Stimulated activated CD8-positive, alpha-beta memory T cell treated with anti-CD3 and anti-CD28 coated beads, Interleukin-2, amount 100 ng/mL, for 48 hours (primary cell): ENCODE data around the gene EXD3.

ENCODE experiments used
- DNase-seq, 2 donors: peaks; one replicate each; pipeline ENCODE4 v3.0.0-alpha.2; 2020; ENCODE audit warnings: low read depth in 2 of 2

EXD3 gene

GRCh38 chr9:137365552-137366444, 57.2 kb downstream of the EXD3 start:
- DNase-seq: no peak

DNA sequence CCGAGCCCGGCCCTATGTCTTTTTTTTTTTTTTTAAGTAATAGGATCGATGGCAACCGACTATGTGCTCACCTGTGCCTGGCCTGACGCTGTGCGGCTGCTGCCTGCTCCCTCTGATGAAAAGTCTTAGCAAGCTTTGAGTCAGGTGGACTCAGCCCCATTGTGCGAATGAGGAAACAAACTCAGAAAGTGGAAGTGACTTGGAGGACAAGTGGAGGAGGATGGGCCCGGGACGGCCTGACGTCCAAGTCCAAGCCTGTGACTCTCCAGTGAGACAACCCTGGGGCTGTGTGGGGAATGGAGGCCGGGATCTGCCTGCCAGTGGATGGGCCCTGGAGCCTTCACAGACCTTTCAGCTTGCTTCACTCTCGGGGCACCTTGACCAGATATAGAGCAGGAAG, 57.9 kb downstream of the EXD3 start:
- DNase-seq: no peak

- no peak for DNase-seq
Measured at GRCh38 chr9:137359850-137360249, 63.1 kb downstream of the EXD3 start.

DNA sequence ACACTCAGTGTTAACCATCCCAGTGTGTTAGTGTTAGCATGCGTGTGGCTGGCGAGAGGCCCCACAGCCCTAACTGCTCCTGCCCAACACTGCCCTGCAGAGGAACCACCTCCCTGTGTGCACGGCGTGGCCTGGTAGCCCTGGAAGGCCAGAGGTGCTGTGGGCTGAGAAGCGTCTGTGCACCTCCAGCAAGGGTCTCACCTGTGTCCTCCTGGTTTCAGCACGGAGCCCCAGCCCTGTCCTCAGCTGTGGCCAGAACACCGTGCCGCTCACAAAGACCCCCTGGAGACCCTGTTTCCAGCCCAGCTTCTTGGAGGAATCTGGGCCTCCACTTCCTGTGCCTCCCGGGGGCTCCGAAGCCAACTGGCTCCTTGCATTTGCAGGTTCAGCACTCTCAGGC, 64.8 kb downstream of the EXD3 start:
- DNase-seq: no peak

DNA sequence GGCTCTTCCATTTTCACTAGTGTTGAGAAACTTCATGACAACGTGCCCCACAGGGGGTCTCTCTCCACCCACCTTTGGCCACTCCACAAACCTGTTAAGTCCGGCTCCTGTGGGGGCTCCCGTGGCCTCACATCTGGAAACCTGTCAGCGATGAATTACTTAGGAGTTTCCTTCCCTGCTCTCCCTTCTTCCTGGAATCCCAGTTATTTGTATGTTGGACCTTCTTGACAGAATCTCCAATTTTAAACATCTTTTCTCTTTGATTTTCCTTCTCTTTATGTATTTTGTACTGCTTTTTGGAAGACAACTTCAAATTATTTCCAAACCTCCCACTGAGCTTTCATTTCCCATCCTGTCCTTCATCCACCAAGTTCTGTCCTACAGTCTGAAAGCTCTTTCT, 65.8 kb downstream of the EXD3 start:
- no peak for DNase-seq

DNA sequence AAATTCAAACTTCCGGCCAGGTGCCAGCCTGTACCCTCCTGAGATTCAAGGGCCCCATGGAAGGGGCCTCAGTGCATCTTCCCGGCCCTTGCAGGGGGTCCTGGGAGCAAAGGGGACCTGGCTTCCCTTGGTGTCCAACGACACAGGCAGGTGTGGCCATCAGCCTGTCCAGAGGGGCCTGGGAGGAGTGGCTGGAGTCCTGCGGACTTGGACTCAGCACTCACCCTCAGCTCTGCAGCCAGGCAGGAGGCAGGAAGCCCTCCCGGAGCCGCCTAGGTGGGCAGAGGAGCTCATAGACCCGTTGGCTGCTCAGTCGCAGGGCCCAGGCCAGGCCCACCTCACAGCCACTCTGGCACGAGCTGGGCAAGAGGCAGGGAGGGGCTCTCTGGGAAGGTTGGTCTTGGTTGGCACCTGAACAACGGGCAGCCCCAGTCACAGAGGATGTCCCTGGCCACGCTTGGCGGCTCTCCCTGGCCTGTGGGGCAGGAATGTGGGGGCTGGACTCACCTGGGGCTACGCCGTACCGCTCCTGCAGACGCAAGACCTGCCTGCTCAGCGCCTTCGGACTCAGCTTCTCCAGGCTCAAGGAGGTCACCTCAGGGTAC, 67.1 kb downstream of the EXD3 start:
- DNase-seq: no peak

- no peak for DNase-seq
Measured at GRCh38 chr9:137354845-137355760, 67.9 kb downstream of the EXD3 start.

DNA sequence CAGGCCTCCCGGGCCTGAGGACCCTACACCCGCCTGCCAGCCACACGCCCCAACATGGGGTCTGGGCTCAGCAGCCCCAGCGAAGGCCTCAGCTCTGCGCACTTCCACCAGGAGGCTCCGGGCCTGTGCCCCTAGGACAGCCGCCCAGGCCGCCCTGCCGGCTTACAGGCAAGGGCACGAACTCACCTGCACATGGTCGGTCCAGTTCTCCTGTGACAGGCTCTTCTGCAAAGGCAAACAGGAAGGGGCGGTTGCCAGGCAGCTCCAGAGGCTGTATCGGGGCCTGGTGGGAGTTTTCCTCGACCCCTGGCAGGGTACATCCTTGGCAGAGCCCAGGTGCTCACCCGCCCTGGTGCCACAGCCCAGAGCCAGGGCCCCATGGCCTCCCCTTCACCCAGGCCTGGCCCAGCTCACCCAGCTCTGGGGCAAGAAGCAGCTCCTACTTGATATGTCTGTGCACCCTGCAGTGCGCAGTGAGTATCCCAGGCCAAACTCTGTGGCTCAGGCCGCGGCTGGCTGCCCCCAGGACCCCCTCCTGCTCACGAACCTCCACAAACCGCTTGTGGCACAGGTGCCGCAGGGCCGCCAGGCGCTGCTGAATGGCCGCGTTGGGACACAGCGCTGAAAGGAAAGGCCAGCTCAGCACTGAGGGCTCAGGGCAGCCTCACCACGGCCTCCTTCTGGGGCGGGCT, 68.7 kb downstream of the EXD3 start:
- no peak for DNase-seq

DNA sequence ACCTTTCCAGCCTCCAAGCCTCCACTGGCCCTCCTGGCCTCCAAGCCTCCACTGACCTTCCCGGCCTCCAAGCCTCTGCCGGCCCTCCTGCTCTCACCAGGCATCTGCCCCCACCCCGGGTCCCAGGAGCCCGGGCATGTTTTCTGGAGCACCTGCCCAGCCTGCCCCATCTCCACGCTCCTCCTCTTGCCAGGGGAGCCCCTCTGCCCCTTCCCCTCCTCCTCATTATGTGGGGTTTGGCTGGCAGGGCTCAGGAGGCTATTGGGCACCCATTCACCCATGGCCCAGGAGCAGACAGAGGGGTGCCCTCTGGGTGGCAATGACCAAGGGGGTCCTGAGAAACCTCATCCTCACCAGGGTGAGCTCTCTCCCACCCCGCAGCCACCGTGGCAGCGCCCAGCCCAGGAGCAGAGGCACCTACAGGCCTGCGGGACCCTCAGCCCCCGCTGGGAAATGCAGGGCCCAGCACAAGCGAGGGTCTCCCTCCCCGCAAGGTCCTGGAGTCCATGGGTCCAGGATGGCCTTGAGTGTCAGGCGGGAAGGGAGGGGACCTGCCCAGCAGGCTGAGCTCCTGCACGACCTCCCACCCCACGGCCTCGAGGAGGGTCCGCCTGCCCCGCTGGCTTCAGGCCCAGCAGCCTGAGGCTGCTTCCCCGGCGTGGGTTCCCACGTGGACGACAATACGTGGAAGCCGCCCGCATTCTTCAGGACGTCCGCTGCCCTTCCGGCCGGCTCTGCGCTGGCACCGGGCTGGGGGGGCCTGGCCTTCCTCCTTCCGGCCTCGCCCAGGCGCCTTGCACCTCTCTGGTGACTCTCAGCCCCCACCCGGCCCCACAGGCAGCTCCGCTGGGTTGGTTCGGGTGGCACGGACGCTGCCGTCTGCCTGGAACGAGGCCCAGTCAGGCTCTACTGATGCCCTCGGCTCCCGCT, 69.5 kb downstream of the EXD3 start:
- no peak for DNase-seq

DNA sequence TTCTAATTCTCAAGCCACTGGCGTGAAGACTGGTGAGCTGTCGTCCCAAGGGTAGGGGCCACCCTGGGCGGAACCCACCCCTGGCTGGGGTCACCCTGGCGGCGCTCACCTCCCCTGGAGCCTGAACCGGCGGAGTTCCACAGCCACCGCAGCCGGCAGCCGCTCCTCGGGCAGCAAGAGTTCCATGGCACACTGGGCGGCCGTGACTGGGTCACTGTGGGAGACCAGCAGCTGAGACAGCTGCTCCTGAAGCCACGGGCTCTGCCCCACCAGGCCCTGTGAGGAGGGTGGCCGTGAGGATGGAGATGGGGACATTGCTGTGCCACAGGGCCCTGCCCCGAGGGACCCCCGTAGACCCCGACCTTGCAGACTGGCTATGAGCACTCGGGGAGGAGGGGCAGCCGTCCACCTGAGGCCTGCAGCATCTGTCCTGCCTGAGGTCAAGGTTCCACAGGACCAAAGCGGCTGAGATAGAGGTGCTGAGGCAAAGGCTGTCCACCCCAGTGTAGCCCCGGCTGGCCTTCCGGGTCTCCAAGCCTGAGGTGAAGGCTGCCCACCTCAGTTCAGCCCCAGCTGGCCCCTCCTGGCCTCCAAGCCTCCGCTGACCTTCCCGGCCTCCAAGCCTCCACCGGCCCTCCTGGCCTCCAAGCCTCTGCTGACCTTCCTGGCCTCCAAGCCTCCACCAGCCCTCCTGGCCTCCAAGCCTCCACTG, 70.3 kb downstream of the EXD3 start:
- DNase-seq: no peak

GRCh38 chr9:137351781-137352501, 71.0 kb downstream of the EXD3 start:
- DNase-seq: no peak

DNA sequence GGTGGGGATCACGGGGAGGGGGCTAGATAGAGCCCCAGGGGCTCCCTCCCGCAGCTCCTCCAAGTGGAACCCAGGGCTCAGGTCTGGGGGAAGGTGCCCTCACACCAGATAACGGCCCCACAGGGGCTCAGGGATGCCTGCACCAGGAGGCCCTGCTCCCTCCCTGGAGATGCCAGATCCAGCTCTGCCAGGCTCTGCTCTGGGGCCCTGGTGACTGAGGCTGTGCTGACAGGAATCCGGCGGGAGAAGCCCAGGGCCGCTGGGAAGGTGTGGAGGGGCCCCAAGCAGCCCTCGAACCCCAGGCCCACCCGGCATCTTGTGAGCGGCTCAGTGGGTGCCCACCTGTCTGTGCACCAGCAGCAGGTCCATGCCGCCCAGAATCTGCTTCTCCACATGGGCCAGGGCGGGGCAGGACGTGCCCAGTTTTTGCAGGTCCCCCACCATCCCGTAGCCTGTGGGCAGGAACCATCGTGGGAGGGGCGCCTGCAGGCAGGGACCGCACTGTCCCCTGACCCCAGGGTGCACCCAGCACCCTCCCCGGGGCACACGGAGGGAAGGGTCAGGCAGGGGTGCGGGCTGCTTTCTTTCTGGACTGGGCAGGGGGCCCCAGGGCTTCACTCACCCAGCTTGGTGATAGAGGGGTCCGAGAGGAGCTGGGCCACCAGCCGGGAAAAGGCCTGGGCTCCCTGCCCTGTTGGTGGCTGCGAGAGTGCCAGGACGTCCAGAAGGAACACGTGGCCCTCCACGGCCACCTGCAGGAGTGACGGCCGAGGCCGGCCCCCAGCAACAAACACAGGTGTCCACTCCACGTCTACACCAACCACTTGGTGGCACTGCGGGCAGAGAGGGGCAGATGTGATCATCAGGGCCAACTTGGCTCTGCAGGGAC, 72.0 kb downstream of the EXD3 start:
- no peak for DNase-seq

DNA sequence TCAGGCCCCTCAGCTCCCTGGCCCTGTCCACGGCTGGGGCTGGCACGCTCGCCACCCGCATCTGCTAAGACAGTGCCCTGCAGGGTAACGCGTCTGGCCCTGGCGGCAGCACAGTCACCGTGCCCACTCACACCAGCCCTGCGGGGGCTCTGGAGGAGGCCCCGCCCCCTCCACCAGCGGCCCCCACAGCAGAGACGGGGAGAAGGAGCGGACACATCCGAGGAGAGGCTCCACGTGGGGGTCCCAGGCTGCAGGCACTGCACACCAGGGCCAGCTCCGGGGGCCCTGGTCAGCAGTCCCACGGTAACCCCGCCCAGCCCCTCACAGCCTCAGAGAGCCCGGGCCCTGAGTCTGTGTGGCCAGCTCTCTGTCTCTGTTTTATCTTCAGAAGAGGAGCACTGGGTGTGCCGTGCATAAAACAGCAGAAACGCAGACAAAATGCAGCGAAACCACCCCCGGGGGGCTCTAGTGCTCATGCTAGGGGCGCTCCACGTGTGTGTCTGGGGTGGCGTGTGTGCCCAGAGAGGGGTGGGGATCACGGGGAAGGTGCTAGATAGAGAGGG, 73.4 kb downstream of the EXD3 start:
- DNase-seq: no peak

GRCh38 chr9:137348769-137349470, 74.0 kb downstream of the EXD3 start:
- DNase-seq: no peak

GRCh38 chr9:137347928-137348327, 75.0 kb downstream of the EXD3 start:
- no peak for DNase-seq

- DNase-seq: no peak
Measured at GRCh38 chr9:137342482-137342881, 80.5 kb downstream of the EXD3 start.

DNA sequence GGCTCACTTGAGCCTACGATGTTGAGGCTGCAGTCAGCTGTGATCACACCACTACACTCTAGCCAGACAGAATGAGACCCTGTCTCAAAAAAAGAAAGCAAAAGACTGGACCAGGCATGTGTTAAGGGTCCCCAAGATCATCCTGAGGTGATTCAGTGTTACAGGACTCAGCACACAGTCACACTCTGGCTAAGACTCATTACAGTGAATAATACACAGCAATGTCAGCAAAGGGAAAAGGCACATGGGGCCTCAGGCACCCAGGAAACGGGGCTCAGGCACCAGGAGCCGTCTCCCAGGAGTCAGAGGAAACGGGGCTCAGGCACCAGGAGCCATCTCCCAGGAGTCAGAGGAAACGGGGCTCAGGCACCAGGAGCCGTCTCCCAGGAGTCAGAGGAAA, 81.7 kb downstream of the EXD3 start:
- DNase-seq: no peak
